ENCODE results near the gene FCHO2.
A peak's percentile ranks its signal among the peaks of the same experiment; 100 is the strongest.
"Not testable (repeated sequence)": the region's sequence is repeated elsewhere in the genome, so short reads cannot be mapped to it uniquely, and the experiment has no call there.

FCHO2 gene

DNA sequence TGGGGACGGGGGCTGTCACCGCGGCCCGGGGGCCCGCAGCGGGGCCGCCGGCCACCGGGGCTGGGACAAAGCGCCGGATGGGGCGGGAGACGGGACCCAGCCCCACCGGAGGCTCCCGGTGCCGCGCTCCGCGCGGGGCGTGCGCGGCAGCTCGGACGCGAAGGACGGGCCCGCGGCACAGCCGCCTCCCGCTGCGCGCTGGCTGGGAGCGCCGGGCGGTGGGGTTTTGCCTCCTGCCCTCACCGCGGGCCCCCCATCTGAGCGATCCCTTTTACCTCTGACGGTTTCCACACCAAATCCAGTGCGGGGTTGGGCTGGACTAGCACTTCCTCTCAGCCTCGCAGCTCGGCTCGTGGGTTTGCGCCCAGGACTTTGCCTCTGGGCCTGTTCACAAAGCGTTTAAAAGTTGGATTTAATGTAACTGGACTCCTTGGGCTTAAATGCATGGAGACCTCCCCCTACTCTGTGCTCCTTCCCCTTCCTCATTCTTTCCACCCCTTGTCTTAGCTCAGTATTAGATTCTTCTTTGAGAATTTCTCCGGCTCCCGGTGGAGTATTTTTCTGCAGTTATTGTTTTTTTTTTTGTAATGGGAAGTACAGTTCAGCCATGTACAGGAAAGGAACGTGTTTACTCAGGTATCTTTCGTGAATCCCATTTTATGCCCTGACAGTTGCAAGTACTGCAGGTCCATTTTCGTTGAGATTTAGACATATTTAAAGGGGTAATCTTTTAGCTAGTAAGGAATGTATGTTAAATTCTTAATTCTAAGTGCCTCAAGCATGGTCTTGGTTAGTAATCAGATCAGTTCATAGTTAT, 691 bp downstream of the FCHO2 start:
- peak; percentile 71 for DNase-seq (ENCODE audit: low spot score)

GRCh38 chr5:72957337-72957736, 1.5 kb downstream of the FCHO2 start:
- DNase-seq (ENCODE audit: low spot score) = peak; percentile 49

GRCh38 chr5:72959257-72959656, 3.4 kb downstream of the FCHO2 start:
- no peak for DNase-seq (ENCODE audit: low spot score)

- DNase-seq (ENCODE audit: low spot score) = not testable (repeated sequence)
These were observed 18.6 kb downstream of the FCHO2 start for GRCh38 chr5:72974481-72974880.

DNA sequence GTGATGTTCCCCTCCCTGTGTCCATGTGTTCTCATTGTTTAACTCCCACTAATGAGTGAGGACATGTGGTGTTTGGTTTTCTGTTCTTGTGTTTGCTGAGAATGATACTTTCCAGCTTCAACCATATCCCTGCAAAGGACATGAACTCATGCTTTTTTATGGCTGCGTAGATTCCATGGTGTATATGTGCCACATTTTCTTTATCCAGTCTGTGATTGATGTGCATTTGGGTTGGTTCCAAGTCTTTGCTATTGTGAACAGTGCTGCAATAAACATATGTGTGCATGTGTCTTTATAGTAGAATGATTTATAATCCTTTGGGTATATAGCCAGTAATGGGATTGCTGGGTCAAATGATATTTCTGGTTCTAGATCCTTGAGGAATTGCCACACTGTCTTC, 21.0 kb downstream of the FCHO2 start:
- DNase-seq (ENCODE audit: low spot score) = not testable (repeated sequence)

DNA sequence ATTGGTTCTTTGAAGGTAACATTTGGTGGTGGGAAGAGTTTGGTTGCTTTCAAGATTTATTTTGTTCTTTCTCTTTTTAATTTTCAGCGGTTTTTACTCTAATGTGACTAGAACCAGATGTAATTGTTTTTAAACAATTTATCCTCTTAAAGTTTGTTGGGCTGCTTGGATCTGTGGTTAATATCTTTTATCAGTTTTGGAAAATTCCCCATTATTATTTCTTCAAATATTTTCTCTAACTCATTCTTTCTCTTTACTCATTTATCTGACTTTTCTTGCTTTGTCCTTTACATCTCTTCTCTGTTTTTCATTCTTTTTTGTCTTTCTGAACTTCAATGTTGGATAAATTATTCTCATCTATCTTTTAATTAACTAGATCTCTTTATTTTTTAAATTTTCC, 29.9 kb downstream of the FCHO2 start:
- DNase-seq (ENCODE audit: low spot score) = no peak

GRCh38 chr5:72988769-72989168, 32.9 kb downstream of the FCHO2 start:
- DNase-seq (ENCODE audit: low spot score) = no peak

DNA sequence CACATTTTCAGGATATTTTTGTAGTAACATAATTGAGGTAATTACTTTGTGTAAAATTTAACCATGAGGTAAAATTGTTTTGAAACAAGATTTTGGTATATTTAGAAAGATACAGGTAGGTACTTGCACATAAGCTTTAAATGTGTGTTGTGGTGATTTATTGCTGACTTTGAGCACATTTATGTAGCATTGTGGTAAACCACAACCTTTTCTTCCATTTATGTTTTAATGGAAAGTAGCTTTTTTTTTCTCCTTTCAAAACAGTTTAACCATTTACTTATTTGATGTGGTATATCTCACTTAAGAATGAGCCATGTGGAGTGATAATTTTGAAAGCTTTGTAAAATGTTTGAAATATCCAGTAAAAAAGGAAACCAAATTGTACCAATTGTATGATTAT, 35.6 kb downstream of the FCHO2 start:
- no peak for DNase-seq (ENCODE audit: low spot score)

DNA sequence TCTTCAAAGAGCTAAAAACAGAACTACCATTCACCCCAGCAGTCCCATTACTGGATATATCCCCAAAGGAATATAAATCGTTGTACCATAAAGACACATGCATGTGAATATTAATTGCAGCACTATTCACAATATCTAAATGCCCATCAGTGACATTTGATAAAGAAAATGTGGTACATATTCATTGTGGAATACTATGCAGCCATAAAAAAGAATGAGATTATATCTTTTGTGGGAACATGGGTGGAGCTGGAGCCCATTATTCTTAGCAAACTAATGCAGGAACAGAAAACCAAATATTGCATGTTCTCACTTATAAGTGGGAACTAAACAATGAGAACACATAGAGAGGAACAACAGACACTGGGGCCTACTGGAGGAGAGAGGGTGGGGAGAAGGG, 38.7 kb downstream of the FCHO2 start:
- DNase-seq (ENCODE audit: low spot score) = no peak

DNA sequence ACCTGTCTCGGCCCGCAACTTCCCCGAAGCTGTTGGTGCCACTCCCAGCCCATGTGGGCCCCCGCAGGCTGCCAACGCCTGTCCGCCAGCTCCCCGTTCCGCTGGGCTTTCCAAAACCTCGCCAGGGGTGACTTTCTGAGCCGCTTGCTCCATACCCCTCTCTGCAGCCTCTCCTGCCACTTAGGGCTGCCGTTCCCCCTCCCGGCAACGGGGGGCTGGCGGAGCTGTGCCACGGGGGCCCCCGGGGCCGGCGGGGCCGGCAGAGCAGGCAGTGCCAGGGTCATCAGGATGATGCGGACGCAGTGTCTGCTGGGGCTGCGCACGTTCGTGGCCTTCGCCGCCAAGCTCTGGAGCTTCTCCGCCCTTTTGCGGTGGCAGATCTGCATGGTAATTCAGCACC, 40.8 kb downstream of the FCHO2 start:
- no peak for DNase-seq (ENCODE audit: low spot score)

GRCh38 chr5:72999916-73000315, 44.1 kb downstream of the FCHO2 start:
- DNase-seq (ENCODE audit: low spot score) = no peak

- no peak for DNase-seq (ENCODE audit: low spot score)
These were observed 50.0 kb downstream of the FCHO2 start for GRCh38 chr5:73005886-73006285.

- no peak for DNase-seq (ENCODE audit: low spot score)
These were observed 51.2 kb downstream of the FCHO2 start for GRCh38 chr5:73007051-73007450.

DNA sequence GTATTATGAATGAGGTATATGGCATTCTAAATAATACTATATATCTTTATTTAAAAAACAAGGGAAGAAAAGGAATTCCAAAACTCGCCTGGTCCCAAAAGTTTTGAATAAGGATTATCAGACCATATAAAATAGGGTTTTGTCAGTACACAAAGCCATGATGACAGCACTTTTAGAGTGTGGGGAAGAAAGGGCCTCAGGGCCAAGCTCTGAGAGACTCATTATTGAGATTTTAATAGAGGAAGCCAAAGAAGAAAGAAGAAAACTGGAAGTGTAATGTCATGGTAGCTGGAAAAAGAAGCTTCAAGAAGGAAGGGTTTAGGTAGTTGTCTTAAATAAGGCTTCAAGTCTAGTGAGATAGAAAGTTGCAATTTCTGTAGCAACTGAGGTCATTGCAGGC, 53.0 kb downstream of the FCHO2 start:
- DNase-seq (ENCODE audit: low spot score) = no peak

- not testable (repeated sequence) for DNase-seq (ENCODE audit: low spot score)
These were observed 55.8 kb downstream of the FCHO2 start for GRCh38 chr5:73011612-73012011.

GRCh38 chr5:73018892-73019291, 63.1 kb downstream of the FCHO2 start:
- DNase-seq (ENCODE audit: low spot score) = no peak

GRCh38 chr5:73019766-73020165, 63.9 kb downstream of the FCHO2 start:
- DNase-seq (ENCODE audit: low spot score) = no peak

DNA sequence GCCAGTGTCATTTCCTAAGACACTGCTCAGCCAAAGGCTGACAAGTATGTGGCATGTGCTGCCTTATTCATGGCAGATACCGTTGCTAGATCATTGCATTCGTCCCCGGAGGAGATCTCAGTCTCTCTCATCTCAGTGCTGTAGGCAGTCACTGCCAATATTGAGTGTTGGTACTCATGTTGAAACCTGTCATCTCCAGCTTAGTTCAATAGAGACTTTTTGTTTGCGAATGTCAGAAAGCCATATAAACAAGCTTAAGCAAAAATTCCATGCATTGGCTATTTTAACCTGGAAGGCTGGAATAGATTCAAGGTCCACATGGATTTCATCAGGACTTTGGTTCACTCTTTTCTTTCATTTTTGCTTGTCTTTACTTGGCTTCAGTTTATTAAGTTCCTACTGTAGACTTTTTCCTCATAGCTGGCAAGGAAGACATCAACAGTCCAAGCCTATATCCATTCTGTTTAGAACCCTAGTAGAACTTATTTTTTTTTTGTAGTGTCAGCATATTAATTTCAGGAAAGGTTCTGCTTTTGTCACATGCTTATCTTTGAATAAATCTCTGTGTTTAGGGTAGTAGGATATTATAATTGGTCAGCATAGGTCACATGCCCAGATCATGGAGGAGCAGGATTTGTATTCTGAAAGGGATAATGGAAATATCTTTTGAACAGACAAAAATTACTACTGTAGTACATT, 66.8 kb downstream of the FCHO2 start:
- no peak for DNase-seq (ENCODE audit: low spot score)

- DNase-seq (ENCODE audit: low spot score) = not testable (repeated sequence)
These were observed 69.2 kb downstream of the FCHO2 start for GRCh38 chr5:73024946-73025544.

- DNase-seq (ENCODE audit: low spot score) = no peak
These were observed 71.5 kb downstream of the FCHO2 start for GRCh38 chr5:73027361-73027760.

DNA sequence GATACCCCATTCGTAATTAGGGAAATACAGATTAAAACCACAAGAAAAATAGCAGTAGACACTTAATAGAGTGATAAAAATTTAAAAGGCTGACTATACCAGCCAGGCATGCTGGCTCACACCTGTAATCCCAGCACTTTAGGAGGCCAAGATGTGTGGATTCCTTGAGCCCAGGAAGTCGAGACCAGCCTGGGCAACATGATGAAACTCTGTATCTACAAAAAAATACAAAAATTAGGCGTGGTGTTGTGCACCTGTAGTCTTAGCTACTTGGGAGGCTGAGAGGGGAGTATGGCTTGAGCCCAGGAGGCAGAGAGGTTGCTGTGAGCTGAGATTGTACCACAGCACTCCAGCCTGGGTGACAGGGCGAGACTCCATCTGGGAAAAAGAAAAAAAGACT, 72.0 kb downstream of the FCHO2 start:
- DNase-seq (ENCODE audit: low spot score) = no peak

DNA sequence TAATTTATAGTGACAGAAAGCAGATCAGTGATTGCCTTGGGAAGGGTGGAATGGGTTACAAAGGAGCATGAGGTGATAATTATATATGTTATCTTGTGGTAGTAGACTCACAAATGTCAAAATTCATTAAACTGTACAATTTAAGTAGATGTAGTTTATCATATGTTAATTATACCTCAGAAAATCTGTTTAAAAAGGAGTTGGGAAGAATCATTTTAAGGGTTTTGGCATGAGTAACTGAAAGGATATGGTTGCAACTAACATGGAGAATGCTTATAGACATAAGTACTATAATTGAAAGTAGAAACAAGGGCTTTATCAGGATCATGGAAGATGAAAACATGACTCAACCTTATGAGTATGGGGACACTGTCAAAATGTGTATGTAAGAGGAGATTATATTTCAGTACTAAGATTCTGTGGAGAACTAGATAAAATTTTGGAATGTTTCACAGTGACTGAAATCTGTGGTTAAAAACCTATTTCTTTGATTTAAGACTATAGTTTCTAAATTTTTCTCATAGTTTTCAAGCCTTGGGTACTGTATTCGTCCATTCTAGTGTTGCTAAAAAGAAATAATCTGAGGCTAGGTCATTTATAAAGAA, 73.3 kb downstream of the FCHO2 start:
- no peak for DNase-seq (ENCODE audit: low spot score)

GRCh38 chr5:73030531-73030930, 74.7 kb downstream of the FCHO2 start:
- DNase-seq (ENCODE audit: low spot score) = no peak

All from hematopoietic multipotent progenitor cell treated with erythropoietin and hydrocortisone succinate and interleukin-3 and kit ligand, for 17 days (in vitro differentiated cells).